Stimulated activated CD8-positive, alpha-beta memory T cell treated with anti-CD3 and anti-CD28 coated beads, Interleukin-7, amount 100 ng/mL, for 24 hours (primary cell): ENCODE data around the gene SSC4D.
"Not testable (repeated sequence)": the region's sequence is repeated elsewhere in the genome, so short reads cannot be mapped to it uniquely, and the experiment has no call there.

Experiments used
- DNase-seq: peaks from one replicate; pipeline ENCODE4 v3.0.0-alpha.2; 2020; ENCODE audit warnings: low read depth

The SSC4D gene

GRCh38 chr7:76409537-76409936 is at the start of gene SSC4D:
TSS of gene SSC4D (minus strand) at chr7:76409697. CDS start at chr7:76404439, 5,258 bp downstream.
- DNase-seq: no peak

GRCh38 chr7:76458504-76458903 is 49.0 kb upstream of the SSC4D start:
- not testable (repeated sequence) for DNase-seq

GRCh38 chr7:76457017-76457416 is 47.5 kb upstream of the SSC4D start:
- not testable (repeated sequence) for DNase-seq

- not testable (repeated sequence) for DNase-seq
Observed at GRCh38 chr7:76445577-76446008, 36.1 kb upstream of the SSC4D start.

GRCh38 chr7:76443846-76444245 is 34.3 kb upstream of the SSC4D start:
- not testable (repeated sequence) for DNase-seq

- not testable (repeated sequence) for DNase-seq
Observed at GRCh38 chr7:76442664-76443446, 33.4 kb upstream of the SSC4D start.

GRCh38 chr7:76441792-76442191 is 32.3 kb upstream of the SSC4D start:
- not testable (repeated sequence) for DNase-seq

GRCh38 chr7:76440404-76440803 is 30.9 kb upstream of the SSC4D start:
- not testable (repeated sequence) for DNase-seq

- DNase-seq: not testable (repeated sequence)
Observed at GRCh38 chr7:76439120-76439888, 29.8 kb upstream of the SSC4D start.

GRCh38 chr7:76437873-76438272 is 28.4 kb upstream of the SSC4D start:
- DNase-seq: not testable (repeated sequence)

- no peak for DNase-seq
Observed at GRCh38 chr7:76430836-76431235, 21.3 kb upstream of the SSC4D start.

GRCh38 chr7:76430211-76430610 is 20.7 kb upstream of the SSC4D start:
- no peak for DNase-seq

- no peak for DNase-seq
Observed at GRCh38 chr7:76428868-76429805, 19.6 kb upstream of the SSC4D start.

GRCh38 chr7:76428149-76428823 is 18.8 kb upstream of the SSC4D start:
- DNase-seq: no peak

- DNase-seq: no peak
Observed at GRCh38 chr7:76427635-76428034, 18.1 kb upstream of the SSC4D start.

- DNase-seq: no peak
Observed at GRCh38 chr7:76426246-76426645, 16.7 kb upstream of the SSC4D start.

- not testable (repeated sequence) for DNase-seq
Observed at GRCh38 chr7:76425558-76425957, 16.1 kb upstream of the SSC4D start.

GRCh38 chr7:76425156-76425555 is 15.7 kb upstream of the SSC4D start:
- no peak for DNase-seq

- DNase-seq: no peak
Observed at GRCh38 chr7:76424413-76425111, 15.1 kb upstream of the SSC4D start, which contains the start of gene ZP3. TSS of gene ZP3 (plus strand) at chr7:76424950. CDS start at chr7:76424965, 15 bp downstream.

GRCh38 chr7:76423666-76424412 is 14.3 kb upstream of the SSC4D start:
- DNase-seq: no peak
